Ramos (cell line): ENCODE data around the gene EFNA5.
"Not testable (repeated sequence)": the region's sequence is repeated elsewhere in the genome, so short reads cannot be mapped to it uniquely, and the experiment has no call there.

Experiments used
- in situ Hi-C: fragments of 300-500 bp; cut with MboI; formaldehyde crosslinking; loops from one replicate; pipeline ENCODE4 v1.14.3; 2022; ENCODE audit warnings: low sequenced_read_pairs; ENCODE audit not compliant: unreplicated experiment

The EFNA5 gene

GRCh38 chr5:107472620-107473064, 198.1 kb downstream of the EFNA5 start:
- in situ Hi-C loops = no loop called here

DNA sequence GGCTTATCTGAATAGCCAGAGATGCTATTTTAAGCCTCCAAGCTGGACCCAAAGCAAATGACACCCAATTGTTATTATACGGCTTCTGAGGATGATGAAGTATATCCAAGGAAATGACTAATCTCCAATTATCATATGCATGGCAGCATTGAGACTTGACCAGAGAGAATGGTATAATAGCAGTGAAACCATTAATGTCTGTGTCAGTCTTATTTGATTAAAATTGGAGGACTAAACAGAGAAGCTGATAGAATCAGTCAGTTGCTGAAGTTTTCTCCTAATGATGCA, 200.5 kb downstream of the EFNA5 start:
- in situ Hi-C loops = no loop called here

DNA sequence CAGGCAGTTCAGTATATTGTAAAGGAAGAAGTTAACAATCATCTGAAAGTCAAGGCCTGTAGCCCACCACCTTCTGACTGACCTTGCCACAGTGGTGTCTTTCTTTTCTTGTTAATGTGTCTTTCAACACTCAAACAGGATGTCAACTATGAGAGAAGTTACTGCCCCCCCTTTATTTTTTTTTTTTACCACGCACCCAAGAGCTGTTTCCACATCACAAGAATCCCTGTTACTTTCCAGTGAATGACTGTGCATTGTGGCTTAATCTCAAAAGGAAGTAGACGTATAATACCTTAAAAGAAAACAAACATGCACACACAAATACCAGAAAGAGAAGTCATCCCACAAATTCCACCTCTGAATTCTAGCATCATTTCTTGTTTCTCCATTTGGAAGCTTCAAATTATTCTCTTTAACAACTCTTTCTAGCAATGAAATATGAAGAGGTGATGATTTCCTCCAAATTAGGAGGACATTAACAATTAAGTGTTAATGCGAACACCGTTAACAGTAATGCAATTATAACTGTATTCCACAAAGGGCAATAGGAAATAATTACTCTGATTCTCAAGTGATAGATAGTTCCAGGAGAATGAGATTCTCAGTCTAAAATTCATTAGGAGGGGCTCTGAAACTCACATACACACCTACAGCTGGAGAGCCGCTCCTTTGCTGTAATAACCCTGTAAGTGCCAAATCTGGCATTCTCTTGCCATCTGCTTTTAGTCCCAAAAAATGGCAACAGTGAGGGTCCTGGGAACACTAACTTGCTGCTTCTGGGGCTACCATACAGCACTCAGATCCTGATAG, 201.0 kb downstream of the EFNA5 start:
- in situ Hi-C loops = no loop called here

- in situ Hi-C loops = no loop called here
Measured at GRCh38 chr5:107469064-107469463, 201.7 kb downstream of the EFNA5 start.

DNA sequence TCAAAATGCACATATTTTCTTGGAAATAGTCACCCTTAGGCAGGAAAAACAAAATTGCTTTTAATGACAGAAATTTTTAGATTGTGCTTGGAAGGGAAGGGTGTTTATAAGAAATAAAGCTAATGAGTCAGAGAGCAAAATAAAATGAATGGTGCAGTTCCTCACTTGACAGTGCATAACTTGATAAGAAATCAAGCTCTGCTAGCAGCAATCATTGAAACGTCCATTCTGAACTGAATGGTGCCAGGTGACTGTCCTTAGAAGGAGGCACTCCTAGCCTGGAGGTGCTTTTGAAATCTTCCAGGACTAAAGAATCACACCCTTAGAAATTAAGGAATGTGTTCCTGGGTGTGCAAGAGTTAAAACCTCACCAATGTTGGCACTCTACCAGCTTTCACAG, 202.5 kb downstream of the EFNA5 start:
- in situ Hi-C loops = no loop called here

DNA sequence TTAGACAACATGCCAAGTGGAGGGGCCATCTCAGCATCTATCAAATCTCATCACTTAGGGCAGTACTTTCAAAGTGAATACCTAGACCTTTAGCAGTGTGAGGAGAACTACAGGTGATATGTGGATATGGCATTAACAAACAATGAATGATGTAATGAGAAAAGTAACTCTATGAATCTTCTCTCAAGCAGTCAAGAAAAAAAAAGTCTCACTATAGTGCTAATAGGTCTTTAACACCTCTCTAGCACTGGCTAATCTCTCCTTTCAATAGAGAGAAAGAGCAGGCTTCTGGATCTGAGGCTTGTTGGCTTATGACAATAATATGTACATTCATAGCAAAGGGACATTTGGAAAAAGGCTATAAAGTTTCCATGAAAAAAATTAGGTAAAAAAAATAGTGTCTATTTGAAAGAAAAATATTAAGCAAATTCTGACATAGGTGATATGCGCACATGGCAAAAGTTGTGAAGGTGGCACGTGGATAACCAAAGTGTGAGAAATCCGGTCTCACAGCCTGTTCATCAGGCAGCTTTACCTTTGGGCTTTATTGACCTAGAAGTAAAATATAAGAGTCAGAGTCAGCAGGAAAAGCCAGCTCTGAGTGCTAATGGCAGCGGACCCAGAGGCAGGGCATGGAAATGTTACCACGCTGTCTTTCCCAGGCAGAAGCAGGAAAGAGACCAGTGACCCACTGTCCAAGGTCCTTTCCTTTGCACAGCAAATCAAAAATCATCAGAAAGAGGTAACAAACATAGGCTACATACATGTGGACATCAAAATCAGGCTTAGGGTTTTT, 203.4 kb downstream of the EFNA5 start:
- in situ Hi-C loops = no loop called here

DNA sequence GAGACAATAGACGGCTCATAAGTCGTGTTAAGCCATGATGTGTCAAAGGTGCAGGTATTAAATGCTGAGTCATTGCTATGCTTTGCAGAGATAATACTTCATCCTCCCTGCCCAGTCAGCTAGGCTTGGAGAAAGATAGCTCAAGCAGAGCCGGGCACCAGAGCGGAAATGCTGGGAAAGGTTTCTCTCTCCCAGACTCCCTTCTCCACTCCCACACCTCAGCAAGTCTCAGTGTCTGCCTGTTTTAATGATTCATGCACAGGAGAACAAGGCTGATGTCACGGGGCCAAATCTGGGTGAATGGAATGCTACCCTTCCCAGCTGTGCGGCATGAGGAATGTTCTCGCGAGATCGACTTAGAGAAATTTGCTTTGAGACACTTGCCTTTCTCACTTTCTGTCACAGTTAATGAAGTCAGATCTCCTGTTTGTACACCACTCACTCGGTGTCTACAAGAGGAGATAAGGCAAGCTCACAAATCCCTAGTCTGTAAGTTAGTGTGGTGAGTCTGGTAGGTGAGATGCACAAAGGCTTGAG, 204.4 kb downstream of the EFNA5 start:
- in situ Hi-C loops = no loop called here

GRCh38 chr5:107464876-107465275, 205.9 kb downstream of the EFNA5 start:
- in situ Hi-C loops = no loop called here

GRCh38 chr5:107464416-107464815, 206.3 kb downstream of the EFNA5 start:
- in situ Hi-C loops = no loop called here

DNA sequence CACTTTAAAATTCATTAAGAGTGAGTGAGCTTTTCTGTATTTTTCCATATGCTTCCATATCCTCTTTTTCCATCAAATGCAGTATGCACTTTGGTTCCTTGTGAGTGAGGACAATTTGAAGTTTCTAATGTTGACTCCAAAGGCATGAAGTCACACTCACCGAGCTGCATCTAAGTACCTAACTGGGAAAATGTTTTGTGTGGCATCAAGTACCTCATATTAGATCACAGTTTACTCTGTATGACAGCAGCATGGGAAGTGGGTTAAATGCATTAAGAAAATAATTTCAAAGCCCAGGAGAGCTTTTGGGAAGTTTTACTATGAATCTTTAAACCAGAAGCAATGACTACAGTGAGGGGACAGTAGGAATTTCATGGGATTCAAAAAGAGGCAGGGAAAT, 207.0 kb downstream of the EFNA5 start:
- in situ Hi-C loops = no loop called here

GRCh38 chr5:107461770-107462169, 209.0 kb downstream of the EFNA5 start:
- in situ Hi-C loops = no loop called here

GRCh38 chr5:107460789-107461188, 209.9 kb downstream of the EFNA5 start:
- in situ Hi-C loops = no loop called here

DNA sequence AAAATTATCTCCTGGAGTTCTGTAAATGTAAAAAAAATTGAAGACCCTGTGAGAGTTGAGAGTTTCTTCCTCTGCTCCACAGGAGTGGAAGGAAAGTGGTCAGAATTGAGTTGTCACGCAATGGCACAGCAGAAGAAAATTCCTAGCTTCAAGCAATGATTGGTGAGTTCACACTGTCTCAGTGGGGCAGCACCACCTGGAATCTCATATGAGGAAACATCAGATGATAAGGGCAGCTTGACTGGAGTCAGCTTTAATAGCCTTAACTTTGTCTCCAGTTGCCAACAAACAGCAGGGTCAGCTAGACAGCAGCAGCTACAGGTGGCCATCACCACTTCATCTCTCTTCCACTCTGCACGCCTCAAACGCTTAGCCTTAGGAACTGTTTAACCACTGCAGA, 211.1 kb downstream of the EFNA5 start:
- in situ Hi-C loops = no loop called here

GRCh38 chr5:107458322-107458721, 212.4 kb downstream of the EFNA5 start:
- in situ Hi-C loops = no loop called here

DNA sequence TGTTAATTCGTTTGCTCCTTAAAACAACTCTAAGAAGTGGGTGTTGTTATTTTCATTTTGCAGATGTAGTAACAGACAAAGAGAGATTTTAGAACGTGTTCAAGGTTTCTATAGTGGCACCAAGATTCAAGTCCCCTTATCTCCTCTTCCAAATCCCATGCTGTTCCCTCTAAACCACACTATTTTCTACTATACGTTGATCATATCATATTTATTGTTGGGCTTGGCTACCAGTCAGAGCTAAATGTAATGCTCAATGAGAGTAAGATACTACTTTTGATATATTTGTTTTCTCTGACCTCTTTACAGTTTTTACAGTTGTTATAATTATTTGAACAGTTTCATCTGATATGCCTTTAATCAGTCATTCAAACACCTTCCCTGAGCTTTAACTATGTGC, 212.9 kb downstream of the EFNA5 start:
- in situ Hi-C loops = no loop called here

DNA sequence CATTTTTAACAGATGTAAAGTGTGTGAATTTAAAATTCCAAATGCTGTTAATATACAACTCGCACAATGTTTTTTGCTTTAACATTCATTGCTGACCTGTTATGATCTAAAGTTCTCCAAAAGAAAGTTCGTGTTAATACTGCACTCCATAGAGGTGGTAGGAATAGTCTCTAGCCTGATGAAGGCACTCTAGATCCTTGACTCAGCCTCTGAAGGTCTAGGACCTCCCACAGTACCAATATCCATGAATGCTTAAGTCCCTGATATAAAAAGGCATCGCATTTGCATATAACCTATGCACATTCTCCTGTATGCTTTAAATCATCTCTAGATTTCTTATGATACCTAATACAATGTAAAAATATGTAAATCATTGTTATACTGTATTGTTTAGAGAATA, 213.6 kb downstream of the EFNA5 start:
- in situ Hi-C loops = no loop called here

DNA sequence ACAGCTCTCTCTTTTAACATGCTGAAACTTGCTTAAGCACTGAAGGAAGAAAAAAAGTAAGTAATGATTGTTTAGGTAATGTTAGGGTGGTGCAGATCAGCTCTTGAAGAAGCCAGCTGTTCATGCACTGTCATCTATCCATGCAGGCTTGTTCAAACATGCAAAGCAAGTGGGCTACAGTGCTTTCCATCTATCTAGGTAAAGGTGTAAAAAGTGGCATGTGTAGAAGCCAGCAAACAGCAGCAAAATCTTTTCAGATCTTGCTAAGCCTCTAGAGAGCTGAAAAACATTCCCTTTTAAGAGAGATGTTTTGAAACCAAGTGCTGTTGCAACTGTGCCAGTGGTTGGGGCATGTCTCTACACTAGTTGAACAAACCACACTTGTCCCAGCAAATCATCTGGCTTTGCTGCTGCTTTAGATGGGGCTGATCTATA, 214.4 kb downstream of the EFNA5 start:
- in situ Hi-C loops = no loop called here

DNA sequence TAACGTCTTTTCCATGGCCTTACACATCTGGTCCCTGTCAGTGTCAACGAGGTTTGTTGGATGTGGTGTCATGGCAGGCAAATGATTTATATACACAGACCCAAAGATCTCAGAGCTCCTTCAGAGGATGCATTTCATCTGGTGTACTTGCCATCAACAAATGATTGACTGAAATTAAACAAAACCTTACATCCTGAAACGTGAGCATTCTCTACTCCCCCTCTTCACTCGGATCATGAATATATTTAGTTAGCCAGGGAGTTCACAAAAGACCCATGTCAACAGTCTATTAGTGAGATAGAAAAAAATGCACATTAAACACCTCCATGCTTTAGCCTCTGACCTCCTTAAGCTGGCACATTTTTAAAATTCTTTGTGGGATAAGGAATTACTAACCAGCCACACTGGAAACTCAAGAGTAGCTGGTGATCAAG, 215.6 kb downstream of the EFNA5 start:
- in situ Hi-C loops = no loop called here

DNA sequence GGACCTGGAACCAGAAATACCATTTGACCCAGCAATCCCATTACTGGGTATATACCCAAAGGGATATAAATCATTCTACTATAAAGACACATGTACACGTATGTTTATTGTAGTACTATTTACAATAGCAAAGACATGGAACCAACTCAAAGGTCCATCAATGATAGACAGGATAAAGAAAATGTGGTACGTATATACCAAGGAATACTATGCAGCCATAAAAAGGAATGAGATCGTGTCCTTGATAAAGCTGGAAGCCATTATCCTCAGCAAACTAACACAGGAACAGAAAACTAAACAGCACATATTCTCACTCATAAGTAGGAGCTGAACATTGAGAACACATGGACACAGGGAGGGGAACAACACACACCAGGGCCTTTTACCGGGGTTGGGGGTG, 218.9 kb downstream of the EFNA5 start:
- in situ Hi-C loops = not testable (repeated sequence)

GRCh38 chr5:107451028-107451427, 219.7 kb downstream of the EFNA5 start:
- in situ Hi-C loops = no loop called here

- in situ Hi-C loops = no loop called here
Measured at GRCh38 chr5:107450531-107450930, 220.2 kb downstream of the EFNA5 start.
